NT2/D1 (cell line): ENCODE data around the gene CHST1.

ENCODE experiments used
- DNase-seq: peaks from one replicate; pipeline ENCODE4 v3.0.0-alpha.2; 2011; ENCODE audit warnings: low read depth, low spot score
- H3K27me3 ChIP-seq: 2 replicates; pipeline ENCODE4 v1.6.0; 2011; ENCODE audit warnings: mild to moderate bottlenecking; ENCODE audit not compliant: insufficient read length, insufficient read depth
- H3K36me3 ChIP-seq: 2 replicates; pipeline ENCODE4 v1.6.1; 2011; ENCODE audit warnings: mild to moderate bottlenecking, low read length, mixed read lengths; ENCODE audit not compliant: insufficient read depth, insufficient read length
- H3K4me1 ChIP-seq: 2 replicates; pipeline ENCODE4 v1.5.1; 2011; ENCODE audit not compliant: insufficient read depth, insufficient read length
- H3K4me3 ChIP-seq: 2 replicates; pipeline ENCODE4 v1.5.1; 2011; ENCODE audit warnings: low read depth; ENCODE audit not compliant: insufficient read length
- H3K9ac ChIP-seq: 2 replicates; pipeline ENCODE4 v1.6.0; 2011; ENCODE audit warnings: low read depth; ENCODE audit not compliant: insufficient read length
- H3K9me3 ChIP-seq: 2 replicates; pipeline ENCODE4 v1.5.1; 2011; ENCODE audit warnings: mild to moderate bottlenecking, low read length; ENCODE audit not compliant: insufficient read depth
- SUZ12 ChIP-seq: IDR thresholded peaks from 2 replicates; pipeline ENCODE4 v1.6.1; 2011; ENCODE audit not compliant: insufficient read length, insufficient read depth; ENCODE audit errors: extremely low read depth
- YY1 ChIP-seq: IDR thresholded peaks from 2 replicates; pipeline ENCODE4 v1.6.1; 2011; ENCODE audit not compliant: insufficient read length, insufficient read depth
- ZNF274 ChIP-seq: IDR thresholded peaks from 2 replicates; pipeline ENCODE4 v1.6.1; 2011; ENCODE audit warnings: mild to moderate bottlenecking, low read depth, low read length

Gene CHST1

DNA sequence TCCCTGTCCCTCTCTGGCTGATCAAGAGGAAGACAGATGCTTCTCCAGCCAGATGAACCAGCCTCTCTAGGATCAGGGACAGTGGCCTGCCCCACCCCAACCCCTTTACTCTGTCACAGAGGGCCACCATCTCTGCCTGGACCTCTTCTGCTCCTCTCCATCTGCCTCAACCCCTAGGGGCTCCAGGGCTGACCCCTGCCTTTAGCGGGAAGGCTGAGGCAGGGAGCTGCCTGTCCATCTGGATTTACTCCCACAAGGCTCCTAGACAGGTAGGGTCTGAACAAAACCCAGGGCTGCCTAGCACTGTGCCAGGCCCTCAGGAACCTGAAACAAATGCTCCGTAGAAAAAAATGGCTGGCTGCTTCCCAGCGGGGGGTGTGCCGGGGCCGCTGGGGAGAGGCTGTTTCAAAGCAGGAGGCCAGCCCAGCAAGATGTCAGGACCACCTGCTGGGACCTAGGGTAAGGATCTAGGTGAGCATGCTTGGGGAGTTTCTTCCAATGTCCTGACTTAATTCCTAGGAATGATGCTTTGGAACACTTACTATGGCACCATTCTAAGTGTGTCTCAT lies 3.2 kb downstream of the CHST1 start:
- Histone ChIP-seq H3K4me1 (peaks cover 53% of the 10 kb centered on the region), H3K36me3 (no peaks in the 10 kb centered on the region), H3K27me3 (peaks cover 47% of the 10 kb centered on the region), H3K4me3 (no peak overlapping the region), H3K9ac (no peak overlapping the region), H3K9me3 (no peaks in the 10 kb centered on the region)
- no peak for DNase-seq
- TF ChIP-seq SUZ12 (no peak), YY1 (no peak), ZNF274 (no peak)

- TF ChIP-seq SUZ12 (no peak), ZNF274 (no peak)
- Histone ChIP-seq H3K36me3 (no peaks in the 10 kb centered on the region), H3K9ac (peak overlapping the region; percentile 52), H3K4me3 (no peak overlapping the region), H3K9me3 (no peaks in the 10 kb centered on the region), H3K27me3 (peaks cover 40% of the 10 kb centered on the region), H3K4me1 (peaks cover 51% of the 10 kb centered on the region)
- no peak for DNase-seq
Observed at GRCh38 chr11:45661439-45662055, 3.9 kb downstream of the CHST1 start.

GRCh38 chr11:45660729-45661438 lies 4.5 kb downstream of the CHST1 start:
- TF ChIP-seq SUZ12: no peak
- TF ChIP-seq YY1: no peak
- no peak for TF ChIP-seq ZNF274
- Histone ChIP-seq H3K4me3 (no peak overlapping the region), H3K4me1 (peaks cover 44% of the 10 kb centered on the region), H3K9me3 (no peaks in the 10 kb centered on the region), H3K9ac (peak overlapping the region; percentile 52), H3K36me3 (no peaks in the 10 kb centered on the region), H3K27me3 (peaks cover 34% of the 10 kb centered on the region)
- no peak for DNase-seq

DNA sequence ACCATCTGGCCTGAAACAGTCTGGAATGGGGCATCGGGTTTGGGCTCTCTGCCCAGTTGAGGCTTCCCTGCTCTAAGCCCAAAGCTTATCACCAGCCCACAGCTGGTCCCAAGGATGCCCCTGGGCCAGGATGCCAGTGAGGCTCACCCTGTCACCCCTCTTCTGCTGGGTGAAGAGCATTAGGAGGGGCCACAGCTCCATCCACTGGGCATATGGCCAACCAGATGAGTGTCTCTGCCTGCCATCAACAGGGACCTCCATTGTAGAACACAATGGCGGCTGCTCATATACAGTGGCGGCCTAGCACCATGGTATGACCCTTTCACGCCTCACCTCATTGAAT lies 5.6 kb downstream of the CHST1 start:
- Histone ChIP-seq H3K9ac (no peak overlapping the region), H3K4me3 (no peak overlapping the region), H3K36me3 (no peaks in the 10 kb centered on the region), H3K27me3 (peaks cover 25% of the 10 kb centered on the region), H3K9me3 (no peaks in the 10 kb centered on the region), H3K4me1 (peaks cover 49% of the 10 kb centered on the region)
- no peak for TF ChIP-seq YY1
- TF ChIP-seq ZNF274: no peak
- TF ChIP-seq SUZ12: no peak
- DNase-seq: no peak

GRCh38 chr11:45659031-45659817 lies 6.2 kb downstream of the CHST1 start:
- no peak for DNase-seq
- Histone ChIP-seq H3K4me3 (no peak overlapping the region), H3K9ac (peak overlapping the region; percentile 59), H3K9me3 (no peaks in the 10 kb centered on the region), H3K27me3 (peaks cover 20% of the 10 kb centered on the region), H3K36me3 (no peaks in the 10 kb centered on the region), H3K4me1 (peaks cover 54% of the 10 kb centered on the region)
- TF ChIP-seq SUZ12 (no peak), YY1 (no peak), ZNF274 (no peak)

DNA sequence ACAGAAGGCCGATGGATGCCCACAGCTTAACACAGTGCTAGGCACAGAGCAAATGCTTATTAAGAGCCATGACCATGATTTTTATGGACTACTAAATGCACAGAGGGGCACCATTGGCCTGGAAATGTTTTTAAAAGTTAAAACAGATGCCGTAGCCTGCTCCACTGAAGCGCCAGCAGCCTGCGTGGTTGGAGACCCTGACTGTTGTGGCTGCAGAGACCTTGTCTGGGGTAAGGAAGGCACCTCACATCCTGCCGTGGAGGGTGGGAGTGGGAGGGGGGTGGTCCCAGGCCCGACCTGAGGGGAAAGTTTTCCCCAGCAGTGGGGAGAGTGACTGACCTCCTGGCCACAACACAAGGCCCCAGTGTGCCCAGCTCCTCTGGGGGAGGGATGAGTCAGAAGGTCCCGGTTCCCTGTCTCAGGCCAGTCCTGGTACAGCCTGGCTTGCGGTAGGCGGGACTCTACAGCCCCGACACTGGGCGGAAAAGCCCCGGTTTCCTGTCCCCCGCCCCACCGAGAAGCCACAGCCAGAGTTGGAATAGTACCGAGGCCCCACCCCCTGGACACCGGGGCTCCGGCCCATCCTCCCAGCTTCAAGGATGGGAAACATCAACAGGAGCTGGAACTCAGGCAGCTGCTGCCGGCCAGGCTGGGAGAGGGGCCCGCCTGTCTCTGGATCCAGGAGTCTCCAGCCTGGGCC lies 7.0 kb downstream of the CHST1 start:
- Histone ChIP-seq H3K27me3 (peaks cover 12% of the 10 kb centered on the region), H3K4me3 (peak overlapping the region; percentile 1), H3K36me3 (no peaks in the 10 kb centered on the region), H3K9ac (peak overlapping the region; percentile 59), H3K9me3 (no peaks in the 10 kb centered on the region), H3K4me1 (peaks cover 54% of the 10 kb centered on the region)
- peak; percentile 69 for DNase-seq
- TF ChIP-seq ZNF274: no peak
- TF ChIP-seq SUZ12: no peak
